ENCODE measurements around the gene WDR27. TPM values are rescaled to one million over a fixed set of nuclear protein-coding genes. Genes with fewer than 3 reads are reported as not detected.

Gene WDR27
- total RNA-seq, 4 donors from 2014 or later = 12.4 to 38.7 (median 27.6) TPM

DNA sequence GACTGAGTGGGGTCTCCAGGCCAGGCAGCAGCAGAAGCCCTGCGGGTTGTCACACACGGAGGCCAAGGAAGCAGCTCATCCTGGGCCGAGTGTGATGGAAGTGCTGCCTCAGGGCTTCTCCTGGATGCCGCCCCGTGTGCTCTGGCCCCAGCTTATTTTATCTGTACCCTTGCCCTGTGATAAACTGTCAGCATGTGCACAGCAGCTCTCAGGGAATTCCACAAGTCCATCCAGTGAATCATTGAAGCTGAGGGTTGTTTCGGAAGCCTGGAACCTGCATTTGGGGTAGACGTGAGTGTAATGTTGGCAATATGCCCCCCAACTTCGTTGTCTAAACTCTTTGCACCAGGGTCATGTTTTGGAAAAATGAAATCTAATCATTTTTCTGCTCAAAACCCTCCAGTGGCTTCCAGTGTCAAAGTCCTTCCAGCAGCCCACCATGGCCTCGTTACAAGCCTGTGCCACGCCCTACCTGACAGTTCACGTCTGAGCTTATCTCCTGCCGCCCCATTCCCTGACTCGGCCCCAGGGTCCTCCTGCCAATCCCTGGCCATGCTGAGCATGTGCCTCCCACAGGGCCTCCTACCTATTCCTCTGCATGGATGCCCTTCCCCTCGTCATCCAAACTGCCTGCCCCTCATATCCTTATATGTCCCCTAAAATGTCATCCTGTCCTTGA is 280.1 kb downstream of the WDR27 start:
- 72 to 82% methylated on average over 9 to 11 of the region's 14 CpGs for WGBS, 2 donors
- Histone ChIP-seq H3K9me3 (no peaks in the 10 kb centered on the region), H3K4me1 (no peaks in the 10 kb centered on the region), H3K27me3 (no peaks in the 10 kb centered on the region), H3K4me3 (no peak overlapping the region), H3K36me3 (no peaks in the 10 kb centered on the region), H3K27ac (no peak overlapping the region)
- intact Hi-C loops (cut with DNase I) = no loop called here
- TF ChIP-seq, protein P1, sequence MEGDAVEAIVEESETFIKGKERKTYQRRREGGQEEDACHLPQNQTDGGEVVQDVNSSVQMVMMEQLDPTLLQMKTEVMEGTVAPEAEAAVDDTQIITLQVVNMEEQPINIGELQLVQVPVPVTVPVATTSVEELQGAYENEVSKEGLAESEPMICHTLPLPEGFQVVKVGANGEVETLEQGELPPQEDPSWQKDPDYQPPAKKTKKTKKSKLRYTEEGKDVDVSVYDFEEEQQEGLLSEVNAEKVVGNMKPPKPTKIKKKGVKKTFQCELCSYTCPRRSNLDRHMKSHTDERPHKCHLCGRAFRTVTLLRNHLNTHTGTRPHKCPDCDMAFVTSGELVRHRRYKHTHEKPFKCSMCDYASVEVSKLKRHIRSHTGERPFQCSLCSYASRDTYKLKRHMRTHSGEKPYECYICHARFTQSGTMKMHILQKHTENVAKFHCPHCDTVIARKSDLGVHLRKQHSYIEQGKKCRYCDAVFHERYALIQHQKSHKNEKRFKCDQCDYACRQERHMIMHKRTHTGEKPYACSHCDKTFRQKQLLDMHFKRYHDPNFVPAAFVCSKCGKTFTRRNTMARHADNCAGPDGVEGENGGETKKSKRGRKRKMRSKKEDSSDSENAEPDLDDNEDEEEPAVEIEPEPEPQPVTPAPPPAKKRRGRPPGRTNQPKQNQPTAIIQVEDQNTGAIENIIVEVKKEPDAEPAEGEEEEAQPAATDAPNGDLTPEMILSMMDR (IDR thresholded peaks at IDR 0.05) = no peak
- no peak for TF ChIP-seq POLR2A (IDR thresholded peaks at IDR 0.05)
- no peak for DNase-seq

DNA sequence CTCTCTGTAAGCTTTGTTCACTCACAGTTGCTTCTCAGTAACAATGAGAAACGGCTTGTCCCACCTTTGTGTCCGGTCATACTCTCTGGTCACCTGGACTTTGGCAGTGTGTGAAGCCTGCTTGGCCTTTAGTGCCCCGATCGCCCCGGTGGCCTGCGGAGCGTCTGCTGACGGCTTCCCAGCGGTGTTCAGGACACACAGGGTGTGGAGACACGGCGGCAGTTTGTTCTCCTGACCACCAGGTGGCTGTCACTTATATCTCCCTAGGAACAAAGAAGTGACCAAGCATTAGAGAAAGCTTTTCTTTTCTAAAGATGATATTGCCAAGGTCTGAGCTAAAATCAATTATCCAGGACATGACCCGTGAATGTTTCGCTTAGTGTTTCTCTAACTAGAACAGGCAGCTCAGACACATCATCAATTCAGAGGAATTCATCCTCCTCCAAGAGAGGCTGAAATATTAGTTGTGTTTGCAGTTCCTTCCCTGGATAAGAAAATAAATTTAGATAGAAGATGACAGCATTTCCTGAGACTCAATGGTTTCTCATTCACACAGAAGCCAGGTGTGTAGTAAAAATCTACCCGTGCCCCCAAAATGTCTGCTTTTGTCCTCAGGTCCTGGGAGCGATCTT is 280.8 kb downstream of the WDR27 start:
- WGBS, 2 donors = 74 to 79% methylated on average over 10 to 13 of the region's 15 CpGs
- TF ChIP-seq, protein P1 (IDR thresholded peaks at IDR 0.05) = peak in 3 of 6 experiments; percentile 34 to 56 (median 34)
- no peak for TF ChIP-seq POLR2A (IDR thresholded peaks at IDR 0.05)

DNA sequence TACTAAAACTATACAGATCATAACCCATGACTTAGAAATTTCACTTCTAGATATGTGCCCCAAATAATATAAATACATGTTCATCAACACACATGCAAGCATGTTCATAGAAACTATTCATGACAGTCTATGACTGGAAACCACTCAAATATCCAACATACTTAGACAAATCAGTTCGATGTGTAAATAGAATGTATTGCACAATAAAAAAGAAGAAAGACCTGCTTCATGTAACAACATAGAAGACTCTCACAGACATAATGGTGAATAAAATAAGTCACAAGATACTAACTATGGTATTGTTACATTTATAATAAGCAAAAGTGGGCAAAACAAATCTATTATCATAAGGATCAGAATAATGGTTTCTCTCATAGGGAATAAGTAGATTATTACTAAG is 284.7 kb downstream of the WDR27 start:
- Histone ChIP-seq H3K36me3 (no peaks in the 10 kb centered on the region), H3K4me1 (no peaks in the 10 kb centered on the region), H3K27ac (no peak overlapping the region), H3K27me3 (no peaks in the 10 kb centered on the region), H3K9me3 (peaks cover 0 to 17% (median 12%) of the 10 kb centered on the region in 3 donors), H3K4me3 (no peak overlapping the region)
- TF ChIP-seq, protein P1 (IDR thresholded peaks at IDR 0.05) = no peak
- no peak for TF ChIP-seq POLR2A (IDR thresholded peaks at IDR 0.05)
- no peak for DNase-seq
- 58 to 75% methylated on average over 1 of the region's 1 CpG for WGBS, 2 donors
- intact Hi-C loops (cut with DNase I) = no loop called here

More for the DNA sequence above, 280.8 kb downstream of the WDR27 start:
- Histone ChIP-seq H3K4me3 (no peak overlapping the region), H3K4me1 (no peaks in the 10 kb centered on the region), H3K36me3 (no peaks in the 10 kb centered on the region), H3K27ac (no peak overlapping the region), H3K27me3 (no peaks in the 10 kb centered on the region), H3K9me3 (no peaks in the 10 kb centered on the region)
- intact Hi-C loops (cut with DNase I) = no loop called here
- DNase-seq = no peak

DNA sequence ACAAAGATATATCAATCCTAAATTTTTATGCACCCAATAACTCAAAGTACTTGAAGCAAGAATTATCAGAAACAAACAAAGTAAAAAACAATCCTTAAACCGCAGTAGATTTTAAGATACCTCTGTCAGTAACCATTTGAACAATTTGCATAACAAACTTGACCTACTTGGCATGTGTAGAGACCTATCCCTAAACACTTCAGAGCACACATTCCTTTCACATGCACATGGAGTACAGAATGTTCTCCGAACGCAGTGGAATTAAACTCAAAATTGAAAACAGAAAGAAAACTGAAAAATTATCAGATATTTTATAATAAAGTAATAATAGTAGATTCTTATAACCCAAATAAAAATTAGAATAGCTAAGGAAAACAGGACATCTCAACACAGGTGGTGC is 285.6 kb downstream of the WDR27 start:
- H3K27me3 ChIP-seq = no peaks in the 10 kb centered on the region

DNA sequence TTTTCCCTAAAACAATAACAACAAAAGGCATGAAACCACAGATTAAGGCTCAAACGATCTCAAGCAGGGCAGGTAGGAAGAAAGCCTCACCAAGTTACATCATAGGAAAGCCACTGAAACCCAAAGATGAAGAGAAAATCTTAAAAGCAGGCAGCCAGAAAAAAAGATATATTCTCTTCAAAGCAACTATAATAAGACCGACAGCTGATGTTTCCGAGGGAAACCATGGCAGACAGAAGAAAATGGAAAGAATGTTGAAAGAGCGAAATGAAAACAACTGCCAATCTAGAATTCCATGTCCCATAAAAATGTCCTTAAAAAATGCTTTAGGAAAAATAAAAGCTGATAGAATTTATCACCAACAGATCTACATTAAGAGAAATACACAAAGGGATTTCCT is 286.6 kb downstream of the WDR27 start:
- H3K4me3 ChIP-seq = no peak overlapping the region
- no peaks in the 10 kb centered on the region for H3K4me1 ChIP-seq
- DNase-seq = no peak
- no peak for TF ChIP-seq POLR2A (IDR thresholded peaks at IDR 0.05)
- TF ChIP-seq, protein P1 (IDR thresholded peaks at IDR 0.05) = no peak
- WGBS, 2 donors = 73 to 82% methylated on average over 4 of the region's 4 CpGs
- intact Hi-C loops (cut with DNase I) = no loop called here
- H3K9me3 ChIP-seq = peaks cover 0 to 17% (median 12%) of the 10 kb centered on the region in 3 donors
- no peaks in the 10 kb centered on the region for H3K27me3 ChIP-seq
- H3K36me3 ChIP-seq = no peaks in the 10 kb centered on the region
- no peak overlapping the region for H3K27ac ChIP-seq

More for the DNA sequence above, 285.6 kb downstream of the WDR27 start:
- no peaks in the 10 kb centered on the region for H3K36me3 ChIP-seq
- no peaks in the 10 kb centered on the region for H3K4me1 ChIP-seq
- TF ChIP-seq, protein P1 (IDR thresholded peaks at IDR 0.05) = no peak
- no peak for TF ChIP-seq POLR2A (IDR thresholded peaks at IDR 0.05)
- intact Hi-C loops (cut with DNase I) = no loop called here
- peaks cover 0 to 17% (median 12%) of the 10 kb centered on the region in 3 donors for H3K9me3 ChIP-seq
- no peak overlapping the region for H3K4me3 ChIP-seq
- no peak for DNase-seq
- 82 to 86% methylated on average over 3 of the region's 3 CpGs for WGBS, 2 donors
- H3K27ac ChIP-seq = no peak overlapping the region

Data from esophagus squamous epithelium (tissue), 5 donors.